ENCODE data around the gene MTTP.
A peak's percentile ranks its signal among the peaks of the same experiment; 100 is the strongest.

The MTTP gene

GRCh38 chr4:99610605-99611175 is 36.1 kb downstream of the MTTP start:
- no peak overlapping the region for H2BK120ac ChIP-seq (ENCODE audit: insufficient read depth, low read length, poor library complexity)
- H4K8ac ChIP-seq (ENCODE audit: low read depth, low read length), result no peak overlapping the region
- DNase-seq, result no peak
- H3K4ac ChIP-seq (ENCODE audit: low read depth, low read length), result no peak overlapping the region
- no peak overlapping the region for H4K12ac ChIP-seq (ENCODE audit: low read depth, low read length)
- H3K79me1 ChIP-seq (ENCODE audit: low read length), result no peaks in the 10 kb centered on the region
- no CpG with 5 or more reads among the region's 5 CpGs for whole genome bisulfite sequencing (ENCODE audit: extremely low coverage, insufficient coverage, insufficient read length)
- no peak overlapping the region for H3K4me3 ChIP-seq (ENCODE audit: low read depth, low read length)
- H3K4me1 ChIP-seq (ENCODE audit: control insufficient read depth in 1 of 2, insufficient read depth in 2 of 2, low read length in 2 of 2), result no peaks in the 10 kb centered on the region
- H3K79me2 ChIP-seq (ENCODE audit: control insufficient read depth, insufficient read depth, low read length, poor library complexity), result no peaks in the 10 kb centered on the region
- H3K27me3 ChIP-seq (ENCODE audit: insufficient read depth, low read length), result no peaks in the 10 kb centered on the region
- no peaks in the 10 kb centered on the region for H3K36me3 ChIP-seq (ENCODE audit: control insufficient read depth in 1 of 2, insufficient read depth in 2 of 2, low read length in 2 of 2)
- no peak overlapping the region for H3K4me2 ChIP-seq (ENCODE audit: low read length)
- no peak overlapping the region for H2AFZ ChIP-seq (ENCODE audit: insufficient read depth, low read length, poor library complexity)
- H3K14ac ChIP-seq (ENCODE audit: low read length), result no peak overlapping the region
- no peak overlapping the region for H2AK5ac ChIP-seq (ENCODE audit: low read length)
- no peak overlapping the region for H3K27ac ChIP-seq (ENCODE audit: low read depth, low read length)
- no peaks in the 10 kb centered on the region for H3K9me3 ChIP-seq (ENCODE audit: insufficient read depth, low read depth, low read length)
- no peak overlapping the region for H3K18ac ChIP-seq (ENCODE audit: low read length)
- H3K23ac ChIP-seq (ENCODE audit: low read length), result no peak overlapping the region
- H4K91ac ChIP-seq (ENCODE audit: low read depth, low read length), result no peak overlapping the region
- H3K9ac ChIP-seq (ENCODE audit: low read length), result no peak overlapping the region
- H2BK5ac ChIP-seq (ENCODE audit: low read depth, low read length, poor library complexity), result no peak overlapping the region
- no peak overlapping the region for H2BK12ac ChIP-seq (ENCODE audit: low read length)

- Histone ChIP-seq H2AK5ac (ENCODE audit: low read length) (no peak overlapping the region), H3K4ac (ENCODE audit: low read depth, low read length) (no peak overlapping the region), H3K4me2 (ENCODE audit: low read length) (no peak overlapping the region), H2BK12ac (ENCODE audit: low read length) (no peak overlapping the region), H3K23ac (ENCODE audit: low read length) (no peak overlapping the region), H2BK120ac (ENCODE audit: insufficient read depth, low read length, poor library complexity) (no peak overlapping the region), H3K4me3 (ENCODE audit: low read depth, low read length) (no peak overlapping the region), H3K36me3 (ENCODE audit: control insufficient read depth in 1 of 2, insufficient read depth in 2 of 2, low read length in 2 of 2) (no peaks in the 10 kb centered on the region), H3K9me3 (ENCODE audit: insufficient read depth, low read depth, low read length) (no peaks in the 10 kb centered on the region), H3K79me2 (ENCODE audit: control insufficient read depth, insufficient read depth, low read length, poor library complexity) (no peaks in the 10 kb centered on the region), H4K91ac (ENCODE audit: low read depth, low read length) (no peak overlapping the region), H3K4me1 (ENCODE audit: control insufficient read depth in 1 of 2, insufficient read depth in 2 of 2, low read length in 2 of 2) (no peaks in the 10 kb centered on the region), H4K8ac (ENCODE audit: low read depth, low read length) (no peak overlapping the region), H4K12ac (ENCODE audit: low read depth, low read length) (no peak overlapping the region), H2AFZ (ENCODE audit: insufficient read depth, low read length, poor library complexity) (no peak overlapping the region), H2BK5ac (ENCODE audit: low read depth, low read length, poor library complexity) (no peak overlapping the region), H3K14ac (ENCODE audit: low read length) (no peak overlapping the region), H3K9ac (ENCODE audit: low read length) (no peak overlapping the region), H3K27me3 (ENCODE audit: insufficient read depth, low read length) (no peaks in the 10 kb centered on the region), H3K79me1 (ENCODE audit: low read length) (no peaks in the 10 kb centered on the region), H3K27ac (ENCODE audit: low read depth, low read length) (no peak overlapping the region), H3K18ac (ENCODE audit: low read length) (no peak overlapping the region)
- DNase-seq, result peak; percentile 52 to 76
- no CpG with 5 or more reads among the region's 3 CpGs for WGBS (ENCODE audit: extremely low coverage, insufficient coverage, insufficient read length)
Observed at GRCh38 chr4:99612281-99612680, 37.7 kb downstream of the MTTP start.

- no peak overlapping the region for H3K4ac ChIP-seq (ENCODE audit: low read depth, low read length)
- no peaks in the 10 kb centered on the region for H3K79me2 ChIP-seq (ENCODE audit: control insufficient read depth, insufficient read depth, low read length, poor library complexity)
- H3K23ac ChIP-seq (ENCODE audit: low read length), result no peak overlapping the region
- no peak overlapping the region for H3K27ac ChIP-seq (ENCODE audit: low read depth, low read length)
- H3K9me3 ChIP-seq (ENCODE audit: insufficient read depth, low read depth, low read length), result no peaks in the 10 kb centered on the region
- H4K91ac ChIP-seq (ENCODE audit: low read depth, low read length), result no peak overlapping the region
- no peaks in the 10 kb centered on the region for H3K27me3 ChIP-seq (ENCODE audit: insufficient read depth, low read length)
- H2AK5ac ChIP-seq (ENCODE audit: low read length), result no peak overlapping the region
- WGBS (ENCODE audit: extremely low coverage, insufficient coverage, insufficient read length), result no CpG with 5 or more reads among the region's 5 CpGs
- H4K8ac ChIP-seq (ENCODE audit: low read depth, low read length), result no peak overlapping the region
- H2BK12ac ChIP-seq (ENCODE audit: low read length), result no peak overlapping the region
- H4K12ac ChIP-seq (ENCODE audit: low read depth, low read length), result no peak overlapping the region
- no peak overlapping the region for H3K18ac ChIP-seq (ENCODE audit: low read length)
- no peaks in the 10 kb centered on the region for H3K36me3 ChIP-seq (ENCODE audit: control insufficient read depth in 1 of 2, insufficient read depth in 2 of 2, low read length in 2 of 2)
- H3K79me1 ChIP-seq (ENCODE audit: low read length), result no peaks in the 10 kb centered on the region
- H2BK120ac ChIP-seq (ENCODE audit: insufficient read depth, low read length, poor library complexity), result no peak overlapping the region
- no peaks in the 10 kb centered on the region for H3K4me1 ChIP-seq (ENCODE audit: control insufficient read depth in 1 of 2, insufficient read depth in 2 of 2, low read length in 2 of 2)
- H3K9ac ChIP-seq (ENCODE audit: low read length), result no peak overlapping the region
- no peak overlapping the region for H3K4me3 ChIP-seq (ENCODE audit: low read depth, low read length)
- no peak overlapping the region for H3K14ac ChIP-seq (ENCODE audit: low read length)
- peak in 1 of 2 donors; percentile 6 for DNase-seq
- H2BK5ac ChIP-seq (ENCODE audit: low read depth, low read length, poor library complexity), result no peak overlapping the region
- H2AFZ ChIP-seq (ENCODE audit: insufficient read depth, low read length, poor library complexity), result no peak overlapping the region
- no peak overlapping the region for H3K4me2 ChIP-seq (ENCODE audit: low read length)
Observed at GRCh38 chr4:99612704-99613103, 38.1 kb downstream of the MTTP start.

- H2BK5ac ChIP-seq (ENCODE audit: low read depth, low read length, poor library complexity), result no peak overlapping the region
- H2AFZ ChIP-seq (ENCODE audit: insufficient read depth, low read length, poor library complexity), result no peak overlapping the region
- no peak overlapping the region for H3K14ac ChIP-seq (ENCODE audit: low read length)
- DNase-seq, result peak; percentile 61 to 88
- H3K9ac ChIP-seq (ENCODE audit: low read length), result no peak overlapping the region
- no peak overlapping the region for H4K12ac ChIP-seq (ENCODE audit: low read depth, low read length)
- no peaks in the 10 kb centered on the region for H3K27me3 ChIP-seq (ENCODE audit: insufficient read depth, low read length)
- no peak overlapping the region for H4K91ac ChIP-seq (ENCODE audit: low read depth, low read length)
- H3K9me3 ChIP-seq (ENCODE audit: insufficient read depth, low read depth, low read length), result no peaks in the 10 kb centered on the region
- H2BK12ac ChIP-seq (ENCODE audit: low read length), result no peak overlapping the region
- no peaks in the 10 kb centered on the region for H3K79me1 ChIP-seq (ENCODE audit: low read length)
- no peaks in the 10 kb centered on the region for H3K79me2 ChIP-seq (ENCODE audit: control insufficient read depth, insufficient read depth, low read length, poor library complexity)
- H3K4ac ChIP-seq (ENCODE audit: low read depth, low read length), result no peak overlapping the region
- no peak overlapping the region for H2AK5ac ChIP-seq (ENCODE audit: low read length)
- H3K18ac ChIP-seq (ENCODE audit: low read length), result no peak overlapping the region
- no peak overlapping the region for H3K4me3 ChIP-seq (ENCODE audit: low read depth, low read length)
- H2BK120ac ChIP-seq (ENCODE audit: insufficient read depth, low read length, poor library complexity), result no peak overlapping the region
- H3K23ac ChIP-seq (ENCODE audit: low read length), result no peak overlapping the region
- no peaks in the 10 kb centered on the region for H3K4me1 ChIP-seq (ENCODE audit: control insufficient read depth in 1 of 2, insufficient read depth in 2 of 2, low read length in 2 of 2)
- no peak overlapping the region for H3K27ac ChIP-seq (ENCODE audit: low read depth, low read length)
- no peaks in the 10 kb centered on the region for H3K36me3 ChIP-seq (ENCODE audit: control insufficient read depth in 1 of 2, insufficient read depth in 2 of 2, low read length in 2 of 2)
- no peak overlapping the region for H4K8ac ChIP-seq (ENCODE audit: low read depth, low read length)
- H3K4me2 ChIP-seq (ENCODE audit: low read length), result no peak overlapping the region
- WGBS (ENCODE audit: extremely low coverage, insufficient coverage, insufficient read length), result no CpG with 5 or more reads among the region's 1 CpG
Observed at GRCh38 chr4:99614491-99614890, 39.9 kb downstream of the MTTP start.
